Prostate gland (tissue), 2 donors: ENCODE measurements around the gene MEF2B. TPM values are rescaled to one million over a fixed set of nuclear protein-coding genes. Genes with fewer than 3 reads are reported as not detected.

Source experiments
- DNase-seq: peaks from one replicate; pipeline ENCODE4 v3.0.0-alpha.2; 2019; ENCODE audit warnings: low spot score
- H3K27ac ChIP-seq, 2 donors: fragments of 200-600 bp; sonication (generic); 2 replicates each; pipeline ENCODE4 v1.5.1; 2017 to 2019
- H3K27me3 ChIP-seq: fragments of 200-600 bp; sonication (generic); replicated peaks from 2 replicates; pipeline ENCODE4 v1.5.1; 2019; ENCODE audit not compliant: insufficient read depth
- H3K36me3 ChIP-seq, 2 donors: fragments of 200-600 bp; sonication (generic); 1 replicate in 1 of 2; 2 replicates in 1 of 2; pipeline versions ENCODE4 v1.5.1 to v1.8.1; 2017 to 2019
- H3K4me1 ChIP-seq: fragments of 200-600 bp; sonication (generic); replicated peaks from 2 replicates; pipeline ENCODE4 v1.5.1; 2019
- H3K4me3 ChIP-seq, 2 donors: fragments of 200-600 bp; sonication (generic); 2 replicates each; pipeline ENCODE4 v1.5.1; 2017 to 2019
- H3K9me3 ChIP-seq: fragments of 200-600 bp; sonication (generic); 2 replicates; pipeline ENCODE4 v1.5.1; 2017
- CTCF ChIP-seq, 4 experiments: fragments of 200-600 bp in 2 of 4; fragments of 450-650 bp in 2 of 4; sonication (generic) in 2 of 4; IDR thresholded peaks; 1 replicate in 3 of 4; 2 replicates in 1 of 4; pipeline ENCODE4 v1.5.1; 2016 to 2019; ENCODE audit warnings: antibody characterized with exemption in 4 of 4, mild to moderate bottlenecking in 2 of 4, moderate library complexity in 2 of 4
- POLR2A ChIP-seq: fragments of 450-650 bp; IDR thresholded peaks from one replicate; pipeline ENCODE4 v1.6.1; 2016; ENCODE audit warnings: antibody characterized with exemption, mild to moderate bottlenecking
- POLR2AphosphoS5 ChIP-seq: sonication (generic); formaldehyde crosslinking; IDR thresholded peaks from one replicate; pipeline ENCODE4 v1.6.1; 2017; ENCODE audit warnings: antibody characterized with exemption
- WGBS: methylation state at CpG from one replicate; pipeline ENCODE4 v1.1.5; 2018; 5-methylcytosine and 5-hydroxymethylcytosine counted together
- intact Hi-C: fragments of 100-400 bp; cut with DNase I; formaldehyde crosslinking; loops from one replicate; pipeline ENCODE4 v1.14.2; 2022
- total RNA-seq, 2 donors: library from RNA; depleted of rRNA; stranded (reverse); fragments of >200 nt; gene quantifications; one replicate each; pipeline ENCODE4 v1.1.0, GENCODE V29; 2016

MEF2B gene
- total RNA-seq, 2 donors from 2014 or later: not detected

- Histone ChIP-seq H3K4me1 (no peaks in the 10 kb centered on the region), H3K27ac (no peak overlapping the region), H3K36me3 (no peaks in the 10 kb centered on the region), H3K4me3 (no peak overlapping the region), H3K27me3 (no peaks in the 10 kb centered on the region), H3K9me3 (no peaks in the 10 kb centered on the region)
- TF ChIP-seq POLR2A (no peak), POLR2AphosphoS5 (no peak), CTCF (IDR thresholded peaks at IDR 0.05) (no peak)
- DNase-seq: no peak
- intact Hi-C loops: no loop called here
- WGBS: 92% methylated on average over 24 of the region's 24 CpGs
Observed at GRCh38 chr19:19096641-19097627, 73.1 kb downstream of the MEF2B start.

- Histone ChIP-seq H3K27me3 (no peaks in the 10 kb centered on the region), H3K36me3 (no peaks in the 10 kb centered on the region), H3K27ac (no peak overlapping the region), H3K4me1 (no peaks in the 10 kb centered on the region), H3K9me3 (no peaks in the 10 kb centered on the region), H3K4me3 (no peak overlapping the region)
- intact Hi-C loops: no loop called here
- TF ChIP-seq POLR2A (no peak), POLR2AphosphoS5 (no peak), CTCF (IDR thresholded peaks at IDR 0.05) (no peak)
- DNase-seq: no peak
- WGBS: 84% methylated on average over 11 of the region's 11 CpGs
Observed at GRCh38 chr19:19095691-19096090, 74.4 kb downstream of the MEF2B start.

Other genes with a start within 250 kb of the MEF2B start
- gene HOMER3, start 229.0 kb downstream of the MEF2B start, total RNA-seq: 10 to 100 TPM; 21.9 to 29.5 TPM
- gene SUGP2, start 136.7 kb downstream of the MEF2B start, total RNA-seq: 10 to 100 TPM; 41.8 to 99.6 TPM
- 10 to 100 TPM; 36.1 to 43.3 TPM for gene ARMC6, start 136.7 kb downstream of the MEF2B start, total RNA-seq
- 10 to 100 TPM; 11.5 to 18.6 TPM for gene SLC25A42, start 106.3 kb downstream of the MEF2B start, total RNA-seq
- gene TMEM161A, start 31.8 kb downstream of the MEF2B start, total RNA-seq: 10 to 100 TPM; 24.0 to 40.9 TPM
- 10 to 100 TPM; 18.0 to 26.9 TPM for gene BORCS8, start 21.9 kb upstream of the MEF2B start, total RNA-seq
- 10 to 100 TPM; 44.2 to 46.3 TPM for gene RFXANK, start 22.0 kb upstream of the MEF2B start, total RNA-seq
- gene NR2C2AP, start 33.2 kb upstream of the MEF2B start, total RNA-seq: 10 to 100 TPM; 12.8 to 13.2 TPM
- 1 to 10 TPM in 1 of 2 donors, not detected in 1; 1.2 TPM for gene NCAN, start 41.7 kb upstream of the MEF2B start, total RNA-seq
- gene TM6SF2, start 103.0 kb upstream of the MEF2B start, total RNA-seq: 1 to 10 TPM in 1 of 2 donors, not detected in 1; 3.4 TPM
- gene SUGP1, start 150.2 kb upstream of the MEF2B start, total RNA-seq: 10 to 100 TPM; 51.1 to 53.5 TPM
- gene MAU2, start 150.6 kb upstream of the MEF2B start, total RNA-seq: 100 to 1,000 TPM in 1 of 2 donors, 10 to 100 TPM in 1; 52.5 to 106 TPM
- gene GATAD2A, start 235.4 kb upstream of the MEF2B start, total RNA-seq: 100 to 1,000 TPM in 1 of 2 donors, 10 to 100 TPM in 1; 41.7 to 138 TPM